B cell (primary cell): ENCODE data around the gene TNRC6C. TPM values are rescaled to one million over a fixed set of nuclear protein-coding genes. Genes with fewer than 3 reads are reported as not detected.

Experiments
- ATAC-seq: fragments of 200-7000 bp; cut with Tn5 transposase; one replicate; pipeline ENCODE4 v1.10.0; 2021; ENCODE audit warnings: low read depth, mild to moderate bottlenecking, moderate number of reproducible peaks, moderate library complexity
- CTCF ChIA-PET: fragments of 350-600 bp; sonication (Branson Sonifier 250); formaldehyde crosslinking; loops from one replicate; lab custom pipeline; 2021; ENCODE audit warnings: antibody characterized with exemption, inconsistent platforms; lab: Charles Lee
- POLR2A ChIA-PET: fragments of 350-600 bp; sonication (Branson Sonifier 250); formaldehyde crosslinking; loops from one replicate; lab custom pipeline; 2021; ENCODE audit warnings: antibody characterized with exemption; lab: Charles Lee
- DNase-seq: peaks from one replicate; pipeline ENCODE4 v3.0.0; 2013
- H2AFZ ChIP-seq: 2 replicates; pipeline ENCODE4 v1.6.1; 2012; ENCODE audit warnings: mild to moderate bottlenecking, low read depth, low read length; ENCODE audit not compliant: insufficient read depth, poor library complexity, severe bottlenecking
- H3K27ac ChIP-seq, 2 donors: 1 replicate in 1 of 2; 2 replicates in 1 of 2; pipeline ENCODE4 v1.5.1; 2012 to 2013; ENCODE audit warnings: low read length in 2 of 2, mild to moderate bottlenecking in 2 of 2, moderate library complexity in 1 of 2
- H3K27me3 ChIP-seq, 4 experiments: fragments of 200-600 bp in 1 of 4; sonication (generic) in 1 of 4; replicated peaks in 1 of 4; 1 replicate in 2 of 4; 2 replicates in 2 of 4; pipeline versions ENCODE4 v1.6.1 to v1.7.0; 2013 to 2016; ENCODE audit warnings: low read length in 3 of 4, mild to moderate bottlenecking in 2 of 4, mixed read lengths in 1 of 4, moderate library complexity in 1 of 4; ENCODE audit not compliant: insufficient read depth in 4 of 4, control insufficient read depth in 3 of 4; ENCODE audit errors: control extremely low read depth in 1 of 4
- H3K36me3 ChIP-seq, 2 experiments: replicated peaks in 1 of 2; 1 replicate in 1 of 2; 2 replicates in 1 of 2; pipeline versions ENCODE4 v1.6.1 to v1.7.1; 2013; ENCODE audit warnings: low read length in 1 of 2; ENCODE audit not compliant: insufficient read depth in 2 of 2, control insufficient read depth in 1 of 2; ENCODE audit errors: control extremely low read depth in 1 of 2, extremely low read depth in 1 of 2
- H3K4me1 ChIP-seq, 2 donors: fragments of 200-600 bp in 1 of 2; sonication (generic) in 1 of 2; 1 replicate in 1 of 2; 2 replicates in 1 of 2; pipeline versions ENCODE4 v1.5.1 to v1.6.1; 2013 to 2017; ENCODE audit warnings: low read length in 2 of 2; ENCODE audit not compliant: control insufficient read depth in 2 of 2, insufficient read depth in 2 of 2
- H3K4me2 ChIP-seq: replicated peaks from 2 replicates; pipeline ENCODE3; 2012; ENCODE audit warnings: mild to moderate bottlenecking, low read depth, low read length; ENCODE audit not compliant: poor library complexity, severe bottlenecking
- H3K4me3 ChIP-seq, 5 experiments: fragments of 200-600 bp in 1 of 5; sonication (generic) in 1 of 5; 1 replicate in 3 of 5; 2 replicates in 2 of 5; pipeline versions ENCODE4 v1.5.1 to v1.7.0; 2011 to 2016; ENCODE audit warnings: low read length in 4 of 5, mild to moderate bottlenecking in 4 of 5, low read depth in 2 of 5, control low read depth in 1 of 5, moderate library complexity in 1 of 5; ENCODE audit not compliant: insufficient read depth in 1 of 5; ENCODE audit errors: control extremely low read depth in 1 of 5, extremely low read depth in 1 of 5
- H3K79me2 ChIP-seq: fragments of 200-600 bp; sonication (generic); one replicate; pipeline ENCODE4 v1.6.0; 2016; ENCODE audit warnings: low read length; ENCODE audit not compliant: control insufficient read depth, insufficient read depth
- H3K9ac ChIP-seq: fragments of 200-600 bp; sonication (generic); 2 replicates; pipeline ENCODE4 v1.6.1; 2017; ENCODE audit warnings: mild to moderate bottlenecking, low read length, moderate library complexity
- H3K9me3 ChIP-seq, 3 donors: one replicate each; pipeline versions ENCODE4 v1.6.1 to v1.7.1; 2013; ENCODE audit warnings: low read length in 2 of 3; ENCODE audit not compliant: control insufficient read depth in 2 of 3, insufficient read depth in 1 of 3; ENCODE audit errors: control extremely low read depth in 1 of 3
- H4K20me1 ChIP-seq: 2 replicates; pipeline ENCODE4 v1.6.0; 2012; ENCODE audit warnings: mild to moderate bottlenecking, low read length; ENCODE audit not compliant: insufficient read depth, control insufficient read depth, poor library complexity, severe bottlenecking
- H3K27ac Mint-ChIP-seq: one replicate; pipeline ENCODE4 v1.8.0; 2021; ENCODE audit warnings: mixed read lengths
- H3K27me3 Mint-ChIP-seq: one replicate; pipeline ENCODE4 v1.8.0; 2021; ENCODE audit warnings: mixed read lengths
- H3K4me1 Mint-ChIP-seq: one replicate; pipeline ENCODE4 v1.8.0; 2021; ENCODE audit warnings: mixed read lengths
- H3K4me3 Mint-ChIP-seq: one replicate; pipeline ENCODE4 v1.8.0; 2021; ENCODE audit warnings: mixed read lengths
- H3K9me3 Mint-ChIP-seq: one replicate; pipeline ENCODE4 v1.8.0; 2022; ENCODE audit warnings: mixed read lengths; ENCODE audit not compliant: insufficient read depth
- EZH2 ChIP-seq: IDR thresholded peaks from 2 replicates; pipeline ENCODE4 v1.6.1; 2012; ENCODE audit warnings: borderline replicate concordance, low read depth, mild to moderate bottlenecking, moderate library complexity, low read length; ENCODE audit not compliant: insufficient read depth, poor library complexity, severe bottlenecking
- WGBS: methylation state at CpG from one replicate; pipeline ENCODE4 v1.1.5; 2013; ENCODE audit warnings: missing lambda C conversion rate; ENCODE audit not compliant: insufficient coverage; 5-methylcytosine and 5-hydroxymethylcytosine counted together
- intact Hi-C: fragments of 100-400 bp; cut with micrococcal nuclease; formaldehyde crosslinking; loops from one replicate; pipeline ENCODE4 v1.10.0; 2022
- polyA plus RNA-seq: library from polyadenylated mRNA; depleted of rRNA; stranded (reverse); fragments of >200 nt; gene quantifications from 2 replicates; pipeline ENCODE4 v1.2.3, GENCODE V29; 2012
- total RNA-seq, 2 donors: library from RNA; stranded (reverse); fragments of 120-200 nt in 1 of 2; gene quantifications; 1 replicate in 1 of 2; 2 replicates in 1 of 2; pipeline versions ENCODE4 v1.2.3 to v1.2.4, GENCODE V29; 2013 to 2022
- TF ChIP-seq, protein P1 (sequence below): fragments of 200-600 bp; IDR thresholded peaks from one replicate; pipeline ENCODE4 v1.8.0; 2022; ENCODE audit warnings: antibody characterized with exemption, mild to moderate bottlenecking

TNRC6C gene
- total and polyA plus RNA-seq, 2 donors (not counting 1 experiment from before 2014, with no cell fraction given) = 3.9 to 63.8 TPM

DNA sequence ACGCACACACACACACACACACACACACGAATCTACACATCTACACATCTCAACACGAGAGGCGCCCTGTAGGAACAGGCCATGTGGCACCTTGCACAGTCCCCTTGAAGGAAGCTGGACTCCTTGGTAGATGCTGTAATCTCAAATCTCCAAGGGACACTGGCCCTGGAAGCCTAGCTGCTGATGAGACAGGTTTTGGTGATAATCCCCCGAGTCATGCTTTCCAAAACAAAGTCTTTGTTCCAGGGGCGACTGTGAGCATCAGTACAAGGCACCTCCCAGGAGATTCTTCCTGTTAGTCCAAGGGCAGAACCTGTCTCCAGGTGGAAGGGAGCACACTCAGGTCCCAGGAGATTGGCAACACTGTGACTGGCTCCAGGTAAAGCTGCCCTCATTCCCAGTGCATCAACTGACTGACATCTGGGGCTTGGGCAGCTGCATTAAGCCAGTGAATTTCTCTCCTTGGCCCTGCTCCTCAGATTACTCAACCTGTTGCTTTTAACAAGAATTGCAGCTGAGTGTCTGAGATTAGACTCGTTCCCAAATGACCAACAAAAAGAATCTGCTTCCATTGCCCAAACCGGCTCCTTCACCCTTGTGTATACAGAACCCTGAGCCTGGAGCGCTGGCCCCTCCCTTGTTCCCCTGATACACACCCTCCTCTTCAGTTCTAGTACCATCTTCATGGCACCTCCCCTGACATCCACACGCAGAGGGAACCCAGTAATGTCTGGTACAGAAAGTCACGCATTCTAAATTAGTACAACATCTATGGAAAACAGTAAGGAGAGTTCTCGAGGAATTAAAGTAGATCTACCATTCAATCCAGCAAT, 13.9 kb upstream of the TNRC6C start:
- H3K27ac ChIP-seq = no peak overlapping the region
- TF ChIP-seq, protein P1, sequence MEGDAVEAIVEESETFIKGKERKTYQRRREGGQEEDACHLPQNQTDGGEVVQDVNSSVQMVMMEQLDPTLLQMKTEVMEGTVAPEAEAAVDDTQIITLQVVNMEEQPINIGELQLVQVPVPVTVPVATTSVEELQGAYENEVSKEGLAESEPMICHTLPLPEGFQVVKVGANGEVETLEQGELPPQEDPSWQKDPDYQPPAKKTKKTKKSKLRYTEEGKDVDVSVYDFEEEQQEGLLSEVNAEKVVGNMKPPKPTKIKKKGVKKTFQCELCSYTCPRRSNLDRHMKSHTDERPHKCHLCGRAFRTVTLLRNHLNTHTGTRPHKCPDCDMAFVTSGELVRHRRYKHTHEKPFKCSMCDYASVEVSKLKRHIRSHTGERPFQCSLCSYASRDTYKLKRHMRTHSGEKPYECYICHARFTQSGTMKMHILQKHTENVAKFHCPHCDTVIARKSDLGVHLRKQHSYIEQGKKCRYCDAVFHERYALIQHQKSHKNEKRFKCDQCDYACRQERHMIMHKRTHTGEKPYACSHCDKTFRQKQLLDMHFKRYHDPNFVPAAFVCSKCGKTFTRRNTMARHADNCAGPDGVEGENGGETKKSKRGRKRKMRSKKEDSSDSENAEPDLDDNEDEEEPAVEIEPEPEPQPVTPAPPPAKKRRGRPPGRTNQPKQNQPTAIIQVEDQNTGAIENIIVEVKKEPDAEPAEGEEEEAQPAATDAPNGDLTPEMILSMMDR = no peak
- TF ChIP-seq EZH2 = no peak
- Mint-ChIP-seq H3K27me3 (peaks cover 55% of the 10 kb centered on the region), H3K4me1 (no peaks in the 10 kb centered on the region), H3K27ac (no peak overlapping the region), H3K9me3 (no peaks in the 10 kb centered on the region), H3K4me3 (no peak overlapping the region)
- no peak overlapping the region for H3K4me2 ChIP-seq
- 92% methylated on average over 9 of the region's 12 CpGs for WGBS
- no peak overlapping the region for H3K9ac ChIP-seq
- POLR2A ChIA-PET = interaction anchor here (0.5 kb wide), 1 partner anchor 76 kb away, joined by 3 read pairs; no protein-coding TSS in a partner anchor
- H3K27me3 ChIP-seq = peaks cover 0 to 37% (median 15%) of the 10 kb centered on the region in 4 experiments
- no peaks in the 10 kb centered on the region for H3K4me1 ChIP-seq
- no peak overlapping the region for H3K4me3 ChIP-seq
- CTCF ChIA-PET = no interaction called here
- no peak overlapping the region for H2AFZ ChIP-seq
- no peaks in the 10 kb centered on the region for H4K20me1 ChIP-seq
- intact Hi-C loops = no loop called here
- DNase-seq (no peak), ATAC-seq (no peak)
- H3K79me2 ChIP-seq = no peaks in the 10 kb centered on the region
- peaks cover 0 to 5% (median 0%) of the 10 kb centered on the region in 3 donors for H3K9me3 ChIP-seq
- no peaks in the 10 kb centered on the region for H3K36me3 ChIP-seq
